ENCODE results near the gene CSTF2T. TPM values are rescaled to one million over a fixed set of nuclear protein-coding genes. Genes with fewer than 3 reads are reported as not detected.

The CSTF2T gene
- total RNA-seq, 1 donor from 2014 or later = 11.3 TPM

- H3K36me3 ChIP-seq (ENCODE audit: control insufficient read depth, insufficient read depth, low read length) = no peaks in the 10 kb centered on the region
- DNase-seq (ENCODE audit: low read depth) (no peak), FAIRE-seq (no peak)
- TF ChIP-seq, protein P1, sequence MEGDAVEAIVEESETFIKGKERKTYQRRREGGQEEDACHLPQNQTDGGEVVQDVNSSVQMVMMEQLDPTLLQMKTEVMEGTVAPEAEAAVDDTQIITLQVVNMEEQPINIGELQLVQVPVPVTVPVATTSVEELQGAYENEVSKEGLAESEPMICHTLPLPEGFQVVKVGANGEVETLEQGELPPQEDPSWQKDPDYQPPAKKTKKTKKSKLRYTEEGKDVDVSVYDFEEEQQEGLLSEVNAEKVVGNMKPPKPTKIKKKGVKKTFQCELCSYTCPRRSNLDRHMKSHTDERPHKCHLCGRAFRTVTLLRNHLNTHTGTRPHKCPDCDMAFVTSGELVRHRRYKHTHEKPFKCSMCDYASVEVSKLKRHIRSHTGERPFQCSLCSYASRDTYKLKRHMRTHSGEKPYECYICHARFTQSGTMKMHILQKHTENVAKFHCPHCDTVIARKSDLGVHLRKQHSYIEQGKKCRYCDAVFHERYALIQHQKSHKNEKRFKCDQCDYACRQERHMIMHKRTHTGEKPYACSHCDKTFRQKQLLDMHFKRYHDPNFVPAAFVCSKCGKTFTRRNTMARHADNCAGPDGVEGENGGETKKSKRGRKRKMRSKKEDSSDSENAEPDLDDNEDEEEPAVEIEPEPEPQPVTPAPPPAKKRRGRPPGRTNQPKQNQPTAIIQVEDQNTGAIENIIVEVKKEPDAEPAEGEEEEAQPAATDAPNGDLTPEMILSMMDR (IDR thresholded peaks at IDR 0.05; ENCODE audit: insufficient read depth, low read length, severe bottlenecking) = no peak
- H3K4me3 ChIP-seq (ENCODE audit: low read depth, low read length) = no peak overlapping the region
- no peaks in the 10 kb centered on the region for H3K27me3 ChIP-seq (ENCODE audit: control insufficient read depth, insufficient read depth, low read length)
These were observed 16.2 kb downstream of the CSTF2T start for GRCh38 chr10:51683031-51683691.

DNA sequence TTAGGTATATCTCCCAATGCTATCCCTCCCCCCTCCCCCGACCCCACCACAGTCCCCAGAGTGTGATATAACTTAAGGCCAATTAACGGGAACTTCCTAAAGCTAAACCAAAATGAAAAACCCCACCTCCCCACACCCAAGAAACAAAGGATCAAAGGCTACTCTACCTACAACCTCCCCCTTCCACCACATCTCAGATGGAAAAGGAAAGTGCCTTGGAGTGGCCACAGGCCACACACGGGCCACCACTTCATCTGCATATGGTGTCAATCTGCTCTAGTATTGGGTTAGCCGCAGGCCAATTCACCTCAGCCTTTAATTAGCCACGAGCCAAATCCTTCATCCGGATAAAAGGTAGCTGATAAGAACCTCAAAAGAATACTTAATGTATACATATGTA is 19.6 kb downstream of the CSTF2T start:
- Histone ChIP-seq H3K4me3 (ENCODE audit: low read depth, low read length) (no peak overlapping the region), H3K36me3 (ENCODE audit: control insufficient read depth, insufficient read depth, low read length) (no peaks in the 10 kb centered on the region), H3K27me3 (ENCODE audit: control insufficient read depth, insufficient read depth, low read length) (no peaks in the 10 kb centered on the region)
- TF ChIP-seq, protein P1 (IDR thresholded peaks at IDR 0.05; ENCODE audit: insufficient read depth, low read length, severe bottlenecking) = no peak
- FAIRE-seq = no peak
- no peak for DNase-seq (ENCODE audit: low read depth)

DNA sequence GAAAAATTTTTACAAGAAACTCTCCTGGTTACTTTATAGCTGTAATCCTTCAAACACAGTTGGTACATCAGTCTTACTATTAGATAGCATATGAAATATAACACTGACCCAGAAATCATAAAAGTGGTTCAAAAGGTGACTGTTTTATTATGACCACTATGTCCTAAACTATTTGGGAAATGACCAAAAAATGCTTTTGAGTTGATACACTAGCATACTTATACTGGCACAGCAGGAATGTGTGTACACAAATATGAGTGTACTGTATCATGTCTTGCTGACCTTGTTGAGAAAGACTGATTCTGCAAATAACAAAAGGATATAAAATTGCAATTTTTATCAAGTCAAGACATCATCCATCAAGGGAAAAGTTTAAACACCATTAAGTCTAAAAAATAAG is 24.3 kb downstream of the CSTF2T start:
- TF ChIP-seq, protein P1 (IDR thresholded peaks at IDR 0.05; ENCODE audit: insufficient read depth, low read length, severe bottlenecking) = no peak
- DNase-seq (ENCODE audit: low read depth) (no peak), FAIRE-seq (no peak)
- Histone ChIP-seq H3K36me3 (ENCODE audit: control insufficient read depth, insufficient read depth, low read length) (no peaks in the 10 kb centered on the region), H3K27me3 (ENCODE audit: control insufficient read depth, insufficient read depth, low read length) (no peaks in the 10 kb centered on the region), H3K4me3 (ENCODE audit: low read depth, low read length) (no peak overlapping the region)

GRCh38 chr10:51672039-51672535 is 27.3 kb downstream of the CSTF2T start:
- FAIRE-seq (no peak), DNase-seq (ENCODE audit: low read depth) (no peak)
- no peaks in the 10 kb centered on the region for H3K27me3 ChIP-seq (ENCODE audit: control insufficient read depth, insufficient read depth, low read length)

DNA sequence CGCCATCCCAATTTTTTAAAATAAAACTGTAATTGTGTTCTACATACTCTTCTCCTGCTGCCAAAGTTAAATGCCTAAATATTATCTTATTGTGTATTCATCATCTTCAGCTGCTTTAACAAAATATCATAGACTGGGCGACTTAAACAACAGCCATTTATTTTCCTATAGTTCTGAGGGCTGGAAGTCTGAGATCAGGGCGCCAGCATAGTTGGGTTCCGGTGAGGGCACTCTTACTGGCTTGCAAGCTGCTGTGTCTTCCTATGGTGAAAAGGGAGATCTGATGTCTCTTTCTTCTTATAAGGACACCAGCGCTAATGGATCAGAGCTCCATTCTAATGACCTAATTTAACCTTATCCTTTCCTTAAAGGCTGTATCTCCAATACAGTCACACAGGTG is 30.4 kb downstream of the CSTF2T start:
- TF ChIP-seq, protein P1 (IDR thresholded peaks at IDR 0.05; ENCODE audit: insufficient read depth, low read length, severe bottlenecking) = no peak
- H3K27me3 ChIP-seq (ENCODE audit: control insufficient read depth, insufficient read depth, low read length) = no peaks in the 10 kb centered on the region
- no peak overlapping the region for H3K4me3 ChIP-seq (ENCODE audit: low read depth, low read length)
- no peaks in the 10 kb centered on the region for H3K36me3 ChIP-seq (ENCODE audit: control insufficient read depth, insufficient read depth, low read length)
- DNase-seq (ENCODE audit: low read depth) (no peak), FAIRE-seq (no peak)

More at GRCh38 chr10:51672039-51672535, 27.3 kb downstream of the CSTF2T start:
- TF ChIP-seq, protein P1 (IDR thresholded peaks at IDR 0.05; ENCODE audit: insufficient read depth, low read length, severe bottlenecking) = no peak
- Histone ChIP-seq H3K36me3 (ENCODE audit: control insufficient read depth, insufficient read depth, low read length) (no peaks in the 10 kb centered on the region), H3K4me3 (ENCODE audit: low read depth, low read length) (no peak overlapping the region)

DNA sequence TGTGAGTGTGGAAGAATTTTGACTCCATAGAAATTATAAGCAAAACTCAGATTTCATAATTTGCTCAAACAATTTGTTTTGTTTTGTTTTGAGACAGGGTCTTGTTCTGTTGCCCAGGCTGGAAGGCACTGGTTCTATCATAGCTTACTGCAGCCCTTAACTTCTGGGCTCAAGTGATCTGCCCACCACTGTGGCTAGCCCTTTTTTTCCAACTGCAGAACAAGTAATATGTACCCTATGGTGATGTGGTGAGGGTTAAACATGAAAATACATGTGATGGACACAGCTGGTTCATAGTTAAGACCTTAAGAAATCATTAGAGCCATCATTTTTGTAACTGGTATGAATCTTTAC is 31.1 kb downstream of the CSTF2T start:
- no peak overlapping the region for H3K4me3 ChIP-seq (ENCODE audit: low read depth, low read length)
- no peaks in the 10 kb centered on the region for H3K27me3 ChIP-seq (ENCODE audit: control insufficient read depth, insufficient read depth, low read length)
- TF ChIP-seq, protein P1 (IDR thresholded peaks at IDR 0.05; ENCODE audit: insufficient read depth, low read length, severe bottlenecking) = no peak
- H3K36me3 ChIP-seq (ENCODE audit: control insufficient read depth, insufficient read depth, low read length) = no peaks in the 10 kb centered on the region
- DNase-seq (ENCODE audit: low read depth) (no peak), FAIRE-seq (no peak)
